22Rv1 (cell line): ENCODE data around the gene CYTL1.

ENCODE experiments used
- CTCF ChIP-seq: fragments of 450-650 bp; IDR thresholded peaks from 2 replicates; pipeline ENCODE4 v1.5.1; 2017; ENCODE audit warnings: mild to moderate bottlenecking
- ZFX ChIP-seq: fragments of 450-650 bp; IDR thresholded peaks from 2 replicates; pipeline ENCODE4 v1.6.1; 2017; ENCODE audit warnings: antibody characterized with exemption, borderline replicate concordance

GRCh38 chr4:5020341-5020740 is 1.1 kb upstream of the CYTL1 start:
- TF ChIP-seq CTCF (no peak), ZFX (no peak)
